ENCODE measurements around the gene HSPBP1.

HSPBP1 gene

GRCh38 chr19:55304279-55304978 lies 24.5 kb upstream of the HSPBP1 start:
- no peak for DNase-seq

- DNase-seq = no peak
Observed at GRCh38 chr19:55303477-55303876, 23.6 kb upstream of the HSPBP1 start.

- no peak for DNase-seq
Observed at GRCh38 chr19:55302318-55302703, 22.4 kb upstream of the HSPBP1 start.

GRCh38 chr19:55301459-55302317 lies 21.8 kb upstream of the HSPBP1 start:
- DNase-seq = peak; percentile 93

- DNase-seq = no peak
Observed at GRCh38 chr19:55300886-55301458, 21.1 kb upstream of the HSPBP1 start.

GRCh38 chr19:55299991-55300390 lies 20.1 kb upstream of the HSPBP1 start:
- no peak for DNase-seq

GRCh38 chr19:55297267-55297666 lies 17.4 kb upstream of the HSPBP1 start:
- DNase-seq = no peak

GRCh38 chr19:55289117-55289796 lies 9.3 kb upstream of the HSPBP1 start:
- DNase-seq = no peak

GRCh38 chr19:55287361-55288079 lies 7.6 kb upstream of the HSPBP1 start:
- DNase-seq = no peak

- DNase-seq = no peak
Observed at GRCh38 chr19:55285229-55285890, 5.5 kb upstream of the HSPBP1 start.

GRCh38 chr19:55284405-55285058 lies 4.6 kb upstream of the HSPBP1 start:
- no peak for DNase-seq

GRCh38 chr19:55283548-55284377 lies 3.9 kb upstream of the HSPBP1 start, which contains the start of gene BRSK1:
TSS of gene BRSK1 (plus strand) at chr19:55283997. CDS start at chr19:55284443, 446 bp downstream.
- DNase-seq = no peak

GRCh38 chr19:55279340-55279739 lies 570 bp downstream of the HSPBP1 start:
- no peak for DNase-seq

- no peak for DNase-seq
Observed at GRCh38 chr19:55278391-55279135, 1.3 kb downstream of the HSPBP1 start.

GRCh38 chr19:55277494-55277893 lies 2.4 kb downstream of the HSPBP1 start:
- no peak for DNase-seq

GRCh38 chr19:55276720-55277430 lies 3.0 kb downstream of the HSPBP1 start:
- no peak for DNase-seq

- DNase-seq = no peak
Observed at GRCh38 chr19:55275851-55276719, 3.8 kb downstream of the HSPBP1 start.

Data from KG1 (cell line).